Lower lobe of right lung (tissue), 2 donors: ENCODE measurements around the gene GSN. TPM values are rescaled to one million over a fixed set of nuclear protein-coding genes. Genes with fewer than 3 reads are reported as not detected.

Source experiments
- ATAC-seq, 2 donors: fragments of 200-7000 bp; cut with Tn5 transposase; one replicate each; pipeline ENCODE4 v1.9.1; 2020 to 2022; ENCODE audit warnings: mild to moderate bottlenecking in 2 of 2, moderate library complexity in 2 of 2
- DNase-seq: peaks from one replicate; pipeline ENCODE4 v3.0.0-alpha.2; 2020
- H3K27ac ChIP-seq: fragments of 200-600 bp; one replicate; pipeline ENCODE4 v1.8.0; 2022
- H3K27me3 ChIP-seq: fragments of 200-600 bp; one replicate; pipeline ENCODE4 v1.8.0; 2022; ENCODE audit warnings: low read depth
- H3K36me3 ChIP-seq: fragments of 200-600 bp; one replicate; pipeline ENCODE4 v1.8.0; 2022; ENCODE audit warnings: mild to moderate bottlenecking
- H3K4me1 ChIP-seq: fragments of 200-600 bp; one replicate; pipeline ENCODE4 v1.8.0; 2022
- H3K4me3 ChIP-seq: fragments of 200-600 bp; one replicate; pipeline ENCODE4 v1.8.0; 2022; ENCODE audit warnings: mild to moderate bottlenecking
- H3K9me3 ChIP-seq: fragments of 200-600 bp; one replicate; pipeline ENCODE4 v1.8.0; 2022
- CTCF ChIP-seq: fragments of 200-600 bp; IDR thresholded peaks from one replicate; pipeline ENCODE4 v1.8.0; 2022; ENCODE audit warnings: antibody characterized with exemption, mild to moderate bottlenecking
- intact Hi-C: fragments of 100-400 bp; cut with DNase I; formaldehyde crosslinking; loops from one replicate; pipeline ENCODE4 v1.11.0; 2022
- total RNA-seq: library from RNA; stranded (reverse); fragmentation: NEBNext Ultra II Directional; extraction: Animal tissue kit (Norgen Biotek cat#: 25700); gene quantifications from one replicate; pipeline ENCODE4 v1.2.1, GENCODE V29; 2021
- donor health status: DM: no; HTN: yes; CAD: no; lungs with severe emphysema.

GSN gene
- total RNA-seq, 1 donor from 2014 or later = 388 TPM

- H3K9me3 ChIP-seq = no peaks in the 10 kb centered on the region
- TF ChIP-seq CTCF = no peak
- intact Hi-C loops = no loop called here
- peaks cover 96% of the 10 kb centered on the region for H3K36me3 ChIP-seq
- peaks cover 97% of the 10 kb centered on the region for H3K4me1 ChIP-seq
- no peaks in the 10 kb centered on the region for H3K27me3 ChIP-seq
- no peak overlapping the region for H3K4me3 ChIP-seq
- ATAC-seq = peak; percentile 67 to 72
- peak; percentile 59 for DNase-seq
- peak overlapping the region; percentile 47 for H3K27ac ChIP-seq
Measured at GRCh38 chr9:121350993-121351561, 83.1 kb downstream of the GSN start.

GRCh38 chr9:121353241-121354061, 85.5 kb downstream of the GSN start:
- Histone ChIP-seq H3K27me3 (no peaks in the 10 kb centered on the region), H3K27ac (peak overlapping the region; percentile 61), H3K9me3 (no peaks in the 10 kb centered on the region), H3K4me3 (peak overlapping the region; percentile 20), H3K4me1 (peaks cover 99% of the 10 kb centered on the region), H3K36me3 (peaks cover 77% of the 10 kb centered on the region)
- intact Hi-C loops = no loop called here
- ATAC-seq = peak; percentile 37 to 65
- TF ChIP-seq CTCF = no peak
- DNase-seq = no peak

GRCh38 chr9:121354141-121354540, 86.2 kb downstream of the GSN start:
- intact Hi-C loops = no loop called here
- no peaks in the 10 kb centered on the region for H3K27me3 ChIP-seq
- H3K4me1 ChIP-seq = peaks cover 100% of the 10 kb centered on the region
- H3K36me3 ChIP-seq = peaks cover 70% of the 10 kb centered on the region
- no peak overlapping the region for H3K4me3 ChIP-seq
- H3K27ac ChIP-seq = peak overlapping the region; percentile 61
- DNase-seq = no peak
- no peaks in the 10 kb centered on the region for H3K9me3 ChIP-seq
- no peak for TF ChIP-seq CTCF
- ATAC-seq = peak; percentile 50 to 60

DNA sequence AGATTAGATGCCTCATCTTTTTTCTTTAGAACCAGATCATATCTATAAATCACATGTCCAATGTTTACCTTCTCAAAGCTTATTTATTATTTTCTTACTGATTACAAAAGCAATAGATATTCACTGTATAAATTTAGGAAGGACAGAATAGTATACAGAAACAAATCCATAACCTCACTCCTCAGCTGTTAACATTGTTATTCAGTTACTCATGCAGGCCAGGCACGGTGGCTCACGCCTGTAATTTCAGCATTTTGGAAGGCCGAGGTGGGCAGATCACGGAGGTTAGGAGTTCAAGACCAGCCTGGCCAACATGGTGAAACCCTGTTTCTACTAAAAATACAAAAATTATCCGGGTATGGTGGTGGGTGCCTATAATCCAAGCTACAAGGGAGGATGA, 86.8 kb downstream of the GSN start:
- DNase-seq (no peak), ATAC-seq (no peak)
- H3K4me3 ChIP-seq = no peak overlapping the region
- H3K27me3 ChIP-seq = no peaks in the 10 kb centered on the region
- H3K9me3 ChIP-seq = no peaks in the 10 kb centered on the region
- peaks cover 64% of the 10 kb centered on the region for H3K36me3 ChIP-seq
- peak overlapping the region; percentile 61 for H3K27ac ChIP-seq
- H3K4me1 ChIP-seq = peaks cover 100% of the 10 kb centered on the region
- no peak for TF ChIP-seq CTCF
- intact Hi-C loops = no loop called here

GRCh38 chr9:121357011-121357410, 89.0 kb downstream of the GSN start:
- H3K36me3 ChIP-seq = peaks cover 45% of the 10 kb centered on the region
- intact Hi-C loops = no loop called here
- H3K9me3 ChIP-seq = no peaks in the 10 kb centered on the region
- TF ChIP-seq CTCF = no peak
- H3K4me1 ChIP-seq = peaks cover 100% of the 10 kb centered on the region
- DNase-seq = no peak
- H3K27ac ChIP-seq = peak overlapping the region; percentile 44
- H3K27me3 ChIP-seq = no peaks in the 10 kb centered on the region
- no peak for ATAC-seq
- no peak overlapping the region for H3K4me3 ChIP-seq
